Activated T-cell treated with anti-CD3 and anti-CD28 coated beads for 4 hours (primary cell): ENCODE results near the gene SETD1B.
"Not testable (repeated sequence)": the region's sequence is repeated elsewhere in the genome, so short reads cannot be mapped to it uniquely, and the experiment has no call there.

Source experiments
- DNase-seq: peaks from one replicate; pipeline ENCODE4 v3.0.0-alpha.2; 2020

The SETD1B gene

GRCh38 chr12:121860257-121860656 is 56.4 kb downstream of the SETD1B start:
- DNase-seq: no peak

DNA sequence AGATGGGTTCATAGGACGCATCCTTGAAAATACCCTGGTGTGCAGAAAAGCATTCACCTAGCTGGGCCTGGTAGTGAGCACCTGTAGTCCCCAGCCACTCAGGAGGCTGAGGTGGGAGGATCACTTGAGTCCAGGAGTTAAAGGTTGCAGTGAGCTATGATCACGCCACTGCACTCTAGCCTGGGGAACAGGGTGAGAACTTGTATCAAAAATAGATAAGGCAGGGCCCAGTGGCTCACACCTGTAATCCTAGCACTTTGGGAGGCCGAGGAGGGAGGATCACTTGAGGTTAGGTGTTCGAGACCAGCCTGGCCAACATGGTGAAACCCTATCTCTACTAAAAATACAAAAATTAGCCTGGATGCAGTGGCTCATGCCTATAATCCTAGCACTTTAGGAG is 56.9 kb downstream of the SETD1B start:
- DNase-seq: not testable (repeated sequence)

DNA sequence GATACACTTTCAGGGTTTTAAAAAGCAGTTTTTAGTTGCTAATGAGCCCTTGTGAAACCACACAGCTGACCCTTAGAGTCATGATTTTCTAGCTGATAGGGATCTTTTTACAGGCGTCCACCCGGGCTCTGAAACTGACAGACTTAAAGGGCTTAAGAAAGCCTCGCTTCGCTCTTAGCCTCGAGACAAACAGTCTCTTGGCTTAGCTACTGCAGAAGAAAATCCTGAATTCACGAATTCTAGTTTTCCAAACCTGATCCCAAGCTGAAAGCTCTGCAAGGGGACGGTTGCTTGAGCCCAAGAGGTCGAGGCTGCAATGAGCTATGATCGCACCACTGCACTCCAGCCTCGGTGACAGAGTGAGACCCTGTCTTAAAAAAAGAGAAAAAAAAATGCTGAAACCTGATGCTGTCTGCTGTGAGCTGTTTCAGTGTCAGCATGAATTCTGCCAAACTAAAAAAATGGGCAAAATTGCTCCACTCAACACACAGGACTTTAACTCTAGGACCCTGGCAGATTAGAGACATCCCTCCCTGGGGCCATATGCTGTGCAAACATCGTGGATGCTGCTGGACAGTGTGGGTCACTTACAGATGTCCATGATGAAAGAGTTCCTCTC is 57.9 kb downstream of the SETD1B start:
- no peak for DNase-seq

DNA sequence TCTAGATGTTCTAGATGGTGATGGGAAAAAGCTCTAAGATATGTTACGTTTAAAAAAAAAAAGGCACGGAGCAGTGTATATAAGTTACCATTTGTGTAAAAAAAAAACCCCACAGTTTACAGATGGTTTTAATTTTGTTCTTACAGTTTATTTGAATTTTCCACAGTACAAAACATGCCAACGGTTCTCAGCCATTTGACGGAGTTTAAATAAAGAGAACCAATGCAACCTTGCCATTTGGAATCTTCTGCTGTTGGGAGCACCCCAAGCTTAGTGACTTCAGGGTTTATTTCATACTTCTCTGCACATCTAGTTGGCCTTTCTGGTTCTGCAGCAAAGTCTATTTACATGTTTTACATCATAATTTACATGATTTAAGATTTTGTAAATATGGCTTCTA is 62.5 kb downstream of the SETD1B start:
- no peak for DNase-seq

- not testable (repeated sequence) for DNase-seq
These were observed 65.4 kb downstream of the SETD1B start for GRCh38 chr12:121869229-121869628.

- DNase-seq: no peak
These were observed 67.7 kb downstream of the SETD1B start for GRCh38 chr12:121871467-121871866.

DNA sequence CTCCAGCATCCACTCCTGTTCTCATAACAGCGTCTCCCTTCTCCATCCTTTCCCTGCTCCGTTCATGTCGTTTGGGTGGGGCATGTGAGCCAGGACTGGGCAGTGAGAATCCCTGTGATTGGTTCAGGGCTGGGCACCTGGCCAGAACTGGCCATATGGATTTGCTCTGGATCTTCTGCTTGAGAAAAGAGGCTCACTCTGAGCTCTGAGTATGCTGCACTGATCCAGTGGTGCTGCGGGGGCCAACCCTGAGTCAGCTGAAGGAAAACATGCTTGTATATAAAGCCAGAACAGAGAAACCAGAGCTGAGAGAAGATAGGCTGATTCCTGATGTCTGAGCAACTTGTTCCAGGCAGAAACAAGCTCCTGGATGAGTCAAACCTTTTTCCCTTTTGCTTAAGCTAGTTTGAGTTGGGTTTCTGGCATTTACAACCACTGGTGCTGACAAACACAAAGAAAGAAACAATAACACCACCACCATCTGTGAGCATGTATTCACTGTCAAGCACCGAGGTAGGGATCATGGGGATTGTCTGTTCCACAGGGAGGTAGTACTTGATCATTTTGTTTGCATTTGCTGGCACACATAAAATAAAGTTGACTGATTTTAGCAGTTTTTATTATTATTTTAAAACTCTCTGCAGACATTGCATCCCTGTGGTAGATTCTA is 68.9 kb downstream of the SETD1B start:
- no peak for DNase-seq

DNA sequence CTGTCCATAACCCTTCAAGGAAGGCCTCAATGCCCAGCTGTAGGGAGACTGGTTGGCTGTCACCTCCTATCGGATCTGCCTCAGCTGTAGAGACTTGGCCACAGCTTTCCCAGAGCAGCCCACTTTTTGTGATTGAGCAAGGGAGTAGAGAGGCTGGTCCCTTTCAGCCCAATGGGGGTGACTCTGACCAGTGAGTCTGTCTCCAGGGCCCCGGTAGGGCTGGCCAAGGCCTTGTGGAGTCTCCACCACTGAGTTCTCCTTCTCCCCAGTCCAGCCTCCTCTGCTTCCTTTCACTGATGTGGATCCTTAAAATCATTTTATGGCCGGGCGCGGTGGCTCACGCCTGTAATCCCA is 69.4 kb downstream of the SETD1B start:
- DNase-seq: no peak

- DNase-seq: no peak
These were observed 70.3 kb downstream of the SETD1B start for GRCh38 chr12:121874071-121874470.

- DNase-seq: no peak
These were observed 71.8 kb downstream of the SETD1B start for GRCh38 chr12:121875582-121875981.

DNA sequence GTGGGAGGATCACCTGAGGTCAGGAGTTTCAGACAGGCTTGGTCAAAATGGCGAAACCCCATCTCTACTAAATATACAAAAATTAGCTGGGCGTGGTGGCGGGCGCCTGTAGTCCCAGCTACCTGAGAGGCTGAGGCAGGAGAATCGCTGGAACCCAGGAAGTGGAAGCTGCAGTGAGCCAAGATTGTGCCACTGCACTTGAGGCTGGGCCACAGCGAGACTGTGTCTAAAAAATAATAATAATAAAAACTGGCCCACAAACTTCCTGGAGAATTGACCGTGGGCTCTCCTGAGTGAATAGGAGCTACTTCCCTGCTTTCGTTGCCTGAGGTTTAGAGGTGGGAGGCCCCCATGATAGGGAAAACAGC is 72.3 kb downstream of the SETD1B start:
- not testable (repeated sequence) for DNase-seq
